Measurements from ENCODE around the gene HNRNPDL.

Gene HNRNPDL

GRCh38 chr4:82463221-82463620, 33.0 kb upstream of the HNRNPDL start:
- no peak for DNase-seq (ENCODE audit: low read depth, low spot score)
- in situ Hi-C loops (cut with HindIII; ENCODE audit: low sequenced_read_pairs) = no loop called here
- TF ChIP-seq, protein P1, sequence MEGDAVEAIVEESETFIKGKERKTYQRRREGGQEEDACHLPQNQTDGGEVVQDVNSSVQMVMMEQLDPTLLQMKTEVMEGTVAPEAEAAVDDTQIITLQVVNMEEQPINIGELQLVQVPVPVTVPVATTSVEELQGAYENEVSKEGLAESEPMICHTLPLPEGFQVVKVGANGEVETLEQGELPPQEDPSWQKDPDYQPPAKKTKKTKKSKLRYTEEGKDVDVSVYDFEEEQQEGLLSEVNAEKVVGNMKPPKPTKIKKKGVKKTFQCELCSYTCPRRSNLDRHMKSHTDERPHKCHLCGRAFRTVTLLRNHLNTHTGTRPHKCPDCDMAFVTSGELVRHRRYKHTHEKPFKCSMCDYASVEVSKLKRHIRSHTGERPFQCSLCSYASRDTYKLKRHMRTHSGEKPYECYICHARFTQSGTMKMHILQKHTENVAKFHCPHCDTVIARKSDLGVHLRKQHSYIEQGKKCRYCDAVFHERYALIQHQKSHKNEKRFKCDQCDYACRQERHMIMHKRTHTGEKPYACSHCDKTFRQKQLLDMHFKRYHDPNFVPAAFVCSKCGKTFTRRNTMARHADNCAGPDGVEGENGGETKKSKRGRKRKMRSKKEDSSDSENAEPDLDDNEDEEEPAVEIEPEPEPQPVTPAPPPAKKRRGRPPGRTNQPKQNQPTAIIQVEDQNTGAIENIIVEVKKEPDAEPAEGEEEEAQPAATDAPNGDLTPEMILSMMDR (IDR thresholded peaks at IDR 0.05; ENCODE audit: low read depth, low read length) = no peak
- H3K4me3 ChIP-seq (ENCODE audit: low read depth, low read length) = no peak overlapping the region

DNA sequence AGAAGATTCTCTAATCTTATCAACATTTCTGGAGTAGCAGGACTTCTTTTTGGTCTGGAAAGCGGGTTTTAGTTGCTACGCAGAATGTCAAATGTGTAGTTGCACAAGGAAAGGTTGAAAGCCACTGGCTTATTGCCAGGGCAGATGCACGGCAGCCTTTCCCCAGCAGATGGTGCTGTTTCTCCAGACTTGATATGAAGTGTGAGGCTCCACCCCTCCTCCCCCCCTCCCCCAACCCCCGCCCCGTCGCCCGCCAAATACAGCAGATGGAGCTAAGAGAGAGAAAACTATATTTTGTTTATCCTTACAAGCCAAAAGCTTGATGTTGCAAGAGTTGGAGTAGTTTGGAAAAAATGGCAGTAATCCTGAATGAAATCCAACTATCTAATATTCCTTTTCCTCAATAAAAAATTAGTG, 32.2 kb upstream of the HNRNPDL start:
- TF ChIP-seq, protein P1 (IDR thresholded peaks at IDR 0.05; ENCODE audit: low read depth, low read length) = peak; percentile 76
- in situ Hi-C loops (cut with HindIII; ENCODE audit: low sequenced_read_pairs) = no loop called here
- H3K4me3 ChIP-seq (ENCODE audit: low read depth, low read length) = no peak overlapping the region
- DNase-seq (ENCODE audit: low read depth, low spot score) = peak; percentile 85

DNA sequence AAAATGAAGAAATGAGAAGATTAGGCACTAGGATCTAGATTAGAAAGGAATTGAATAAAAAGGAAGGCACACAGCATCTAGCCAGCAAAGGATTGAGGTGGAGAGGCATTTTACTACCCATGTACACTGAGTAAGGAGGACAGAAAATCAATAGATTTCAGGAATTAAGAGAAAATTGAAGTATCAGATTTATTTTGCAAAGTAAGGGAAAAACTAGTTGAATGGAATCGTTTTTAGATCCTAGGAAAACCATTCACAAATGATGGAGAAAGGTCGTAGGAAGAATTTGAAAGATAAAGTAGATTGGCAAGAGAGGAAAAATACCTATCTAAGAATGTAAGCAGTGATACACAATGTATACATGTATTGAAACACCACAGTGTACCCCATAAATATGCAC, 31.4 kb upstream of the HNRNPDL start:
- no peak overlapping the region for H3K4me3 ChIP-seq (ENCODE audit: low read depth, low read length)
- TF ChIP-seq, protein P1 (IDR thresholded peaks at IDR 0.05; ENCODE audit: low read depth, low read length) = no peak
- in situ Hi-C loops (cut with HindIII; ENCODE audit: low sequenced_read_pairs) = no loop called here
- no peak for DNase-seq (ENCODE audit: low read depth, low spot score)

- in situ Hi-C loops (cut with HindIII; ENCODE audit: low sequenced_read_pairs) = no loop called here
- TF ChIP-seq, protein P1 (IDR thresholded peaks at IDR 0.05; ENCODE audit: low read depth, low read length) = no peak
- DNase-seq (ENCODE audit: low read depth, low spot score) = no peak
- H3K4me3 ChIP-seq (ENCODE audit: low read depth, low read length) = no peak overlapping the region
These were observed 28.5 kb upstream of the HNRNPDL start for GRCh38 chr4:82458729-82459128.

- TF ChIP-seq, protein P1 (IDR thresholded peaks at IDR 0.05; ENCODE audit: low read depth, low read length) = no peak
- H3K4me3 ChIP-seq (ENCODE audit: low read depth, low read length) = no peak overlapping the region
- no peak for DNase-seq (ENCODE audit: low read depth, low spot score)
- in situ Hi-C loops (cut with HindIII; ENCODE audit: low sequenced_read_pairs) = no loop called here
These were observed 27.0 kb upstream of the HNRNPDL start for GRCh38 chr4:82457266-82457665.

DNA sequence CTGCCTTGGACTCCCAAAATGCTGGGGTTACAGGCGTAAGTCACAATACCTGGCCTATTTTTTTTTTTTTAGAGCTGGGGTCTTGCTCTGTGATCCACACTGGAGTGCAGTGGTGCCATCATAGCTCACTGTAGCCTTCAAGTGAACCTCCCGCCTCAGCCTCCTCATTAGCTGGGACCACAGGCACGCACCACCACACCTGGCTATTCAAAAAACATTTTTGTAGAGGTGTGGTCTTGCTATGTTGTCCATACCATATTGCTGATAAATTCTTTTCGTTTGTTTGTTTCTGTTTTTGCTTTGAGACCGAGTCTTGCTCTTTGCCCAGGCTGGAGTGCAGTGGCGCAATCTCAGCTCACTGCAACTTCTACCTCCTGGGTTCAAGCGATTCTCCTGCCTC, 21.8 kb upstream of the HNRNPDL start:
- no peak for DNase-seq (ENCODE audit: low read depth, low spot score)
- TF ChIP-seq, protein P1 (IDR thresholded peaks at IDR 0.05; ENCODE audit: low read depth, low read length) = no peak
- H3K4me3 ChIP-seq (ENCODE audit: low read depth, low read length) = no peak overlapping the region
- in situ Hi-C loops (cut with HindIII; ENCODE audit: low sequenced_read_pairs) = no loop called here
